Measurements from ENCODE around the gene BAIAP2. TPM values are rescaled to one million over a fixed set of nuclear protein-coding genes. Genes with fewer than 3 reads are reported as not detected.

BAIAP2 gene
- total and polyA plus RNA-seq, 2 of the 13 experiments (the other 11 are each of a cell fraction or from before 2014, with no cell fraction given): 22.5 to 24.0 TPM

GRCh38 chr17:81082177-81083073 is 47.5 kb downstream of the BAIAP2 start (continued):
- TF ChIP-seq GTF2F1 (IDR thresholded peaks at IDR 0.05; ENCODE audit: low read length): no peak
- no peak for TF ChIP-seq ZBTB38 (CRISPR knock-in tag; IDR thresholded peaks at IDR 0.05)
- TF ChIP-seq HBP1 (CRISPR knock-in tag; IDR thresholded peaks at IDR 0.05; ENCODE audit: low read depth): no peak
- no peak for TF ChIP-seq ZNF547 (CRISPR knock-in tag; IDR thresholded peaks at IDR 0.05)
- TF ChIP-seq ZNF766 (CRISPR knock-in tag; IDR thresholded peaks at IDR 0.05; ENCODE audit: borderline replicate concordance): no peak
- TF ChIP-seq CHCHD3 (CRISPR knock-in tag; IDR thresholded peaks at IDR 0.05): no peak
- TF ChIP-seq ZNF101 (CRISPR knock-in tag; IDR thresholded peaks at IDR 0.05; ENCODE audit: borderline replicate concordance, low read depth): no peak
- no peak for TF ChIP-seq PRMT3 (CRISPR knock-in tag; IDR thresholded peaks at IDR 0.05; ENCODE audit: borderline replicate concordance, low read depth)
- TF ChIP-seq GTF3A (CRISPR knock-in tag; conservative IDR thresholded peaks at IDR 0.05): no peak
- TF ChIP-seq CENPT (CRISPR knock-in tag; IDR thresholded peaks at IDR 0.05; ENCODE audit: low read depth): 0 out of 2 replicates have a peak, but pooled peaks have one; percentile 55
- no peak for TF ChIP-seq ZKSCAN1 (IDR thresholded peaks at IDR 0.05; ENCODE audit: low read length)
- TF ChIP-seq ZNF580 (CRISPR knock-in tag; IDR thresholded peaks at IDR 0.05; ENCODE audit: borderline replicate concordance, low read depth): no peak
- TF ChIP-seq SIN3B (IDR thresholded peaks at IDR 0.05; ENCODE audit: low read length): no peak
- 0 out of 2 replicates have a peak, but pooled peaks have one; percentile 0 for TF ChIP-seq UBTF (CRISPR knock-in tag; IDR thresholded peaks at IDR 0.05)
- peak; percentile 9 for TF ChIP-seq ZNF883 (CRISPR knock-in tag; IDR thresholded peaks at IDR 0.05; ENCODE audit: not compliant biosample characterization)
- no peak for TF ChIP-seq PLRG1 (conservative IDR thresholded peaks at IDR 0.05)
- TF ChIP-seq ZNF784 (CRISPR knock-in tag; IDR thresholded peaks at IDR 0.05; ENCODE audit: borderline replicate concordance): 0 out of 2 replicates have a peak, but pooled peaks have one; percentile 7
- TF ChIP-seq ZNF280D (CRISPR knock-in tag; IDR thresholded peaks at IDR 0.05): no peak
- no peak for TF ChIP-seq MEIS1 (CRISPR knock-in tag; IDR thresholded peaks at IDR 0.05; ENCODE audit: borderline replicate concordance)
- TF ChIP-seq KLF11 (CRISPR knock-in tag; IDR thresholded peaks at IDR 0.05): no peak
